NCI-H2227 treated with DMSO at 0.1 percent for 48 hours (cell line): ENCODE measurements around the gene MED15.

Source experiments
- DNase-seq: peaks from one replicate; lab custom pipeline; 2025; lab: John Stamatoyannopoulos, UW

Gene MED15

GRCh38 chr22:20510811-20511577 lies 3.6 kb downstream of the MED15 start:
- no peak for DNase-seq

GRCh38 chr22:20511578-20512229 lies 4.3 kb downstream of the MED15 start:
- no peak for DNase-seq

- DNase-seq, result no peak
These were observed 7.4 kb downstream of the MED15 start for GRCh38 chr22:20514658-20515406.

GRCh38 chr22:20516399-20516798 lies 9.0 kb downstream of the MED15 start:
- no peak for DNase-seq

- no peak for DNase-seq
These were observed 10.0 kb downstream of the MED15 start for GRCh38 chr22:20517422-20517821.

- DNase-seq, result no peak
These were observed 10.6 kb downstream of the MED15 start for GRCh38 chr22:20517841-20518592.

GRCh38 chr22:20519558-20519957 lies 12.1 kb downstream of the MED15 start:
- no peak for DNase-seq

- DNase-seq, result no peak
These were observed 12.7 kb downstream of the MED15 start for GRCh38 chr22:20520093-20520511.

GRCh38 chr22:20522134-20523004 lies 15.0 kb downstream of the MED15 start:
- DNase-seq, result no peak

GRCh38 chr22:20523086-20523983 lies 15.9 kb downstream of the MED15 start:
- no peak for DNase-seq

- no peak for DNase-seq
These were observed 16.6 kb downstream of the MED15 start for GRCh38 chr22:20524004-20524481.

GRCh38 chr22:20525048-20525447 lies 17.6 kb downstream of the MED15 start:
- no peak for DNase-seq

- no peak for DNase-seq
These were observed 18.9 kb downstream of the MED15 start for GRCh38 chr22:20526305-20526627.

- DNase-seq, result no peak
These were observed 19.4 kb downstream of the MED15 start for GRCh38 chr22:20526628-20527355.

- DNase-seq, result no peak
These were observed 21.1 kb downstream of the MED15 start for GRCh38 chr22:20528405-20528978.

- DNase-seq, result no peak
These were observed 23.2 kb downstream of the MED15 start for GRCh38 chr22:20530368-20531153.

GRCh38 chr22:20531154-20531403 lies 23.7 kb downstream of the MED15 start:
- no peak for DNase-seq

- no peak for DNase-seq
These were observed 24.2 kb downstream of the MED15 start for GRCh38 chr22:20531404-20532201.
